ENCODE data around the gene TPCN2. TPM values are rescaled to one million over a fixed set of nuclear protein-coding genes. Genes with fewer than 3 reads are reported as not detected.
A peak's percentile ranks its signal among the peaks of the same experiment; 100 is the strongest.

The TPCN2 gene
- total RNA-seq, 1 donor from 2014 or later = 9.5 TPM

- peaks cover 16% of the 10 kb centered on the region for H3K4me1 Mint-ChIP-seq (ENCODE audit: low read depth, unreplicated experiment)
- Histone ChIP-seq H3K4me3 (ENCODE audit: insufficient read depth, low read depth, low read length) (no peak overlapping the region), H3K27ac (ENCODE audit: low read depth, low read length) (no peak overlapping the region), H2AFZ (ENCODE audit: low read depth, low read length) (no peak overlapping the region), H3K4me2 (ENCODE audit: low read length) (no peak overlapping the region), H4K20me1 (ENCODE audit: insufficient read depth, low read length) (no peaks in the 10 kb centered on the region), H3K9me3 (ENCODE audit: insufficient read depth, low read depth, low read length) (no peaks in the 10 kb centered on the region), H3K9ac (ENCODE audit: low read length) (no peak overlapping the region), H3K79me2 (ENCODE audit: insufficient read depth, low read length) (no peaks in the 10 kb centered on the region), H3K27me3 (ENCODE audit: insufficient read depth, low read length) (no peaks in the 10 kb centered on the region), H3K4me1 (ENCODE audit: insufficient read depth, low read length) (peaks cover 23% of the 10 kb centered on the region), H3K36me3 (ENCODE audit: insufficient read depth, low read length) (no peaks in the 10 kb centered on the region)
- H3K27ac Mint-ChIP-seq (ENCODE audit: unreplicated experiment) = no peak overlapping the region
- TF ChIP-seq EZH2 (IDR thresholded peaks at IDR 0.05; ENCODE audit: insufficient read depth, low read length) (no peak), CTCF (IDR thresholded peaks at IDR 0.05; ENCODE audit: insufficient read depth, low read depth, low read length) (no peak)
- H3K36me3 Mint-ChIP-seq (ENCODE audit: low read depth, unreplicated experiment) = no peaks in the 10 kb centered on the region
- no peaks in the 10 kb centered on the region for H3K9me3 Mint-ChIP-seq (ENCODE audit: unreplicated experiment)
- peaks cover 10% of the 10 kb centered on the region for H3K27me3 Mint-ChIP-seq (ENCODE audit: low read depth, unreplicated experiment)
- FAIRE-seq (no peak), DNase-seq (ENCODE audit: low read depth) (no peak)
- no peak overlapping the region for H3K4me3 Mint-ChIP-seq (ENCODE audit: unreplicated experiment)
Observed at GRCh38 chr11:69037544-69037943, 11.2 kb upstream of the TPCN2 start.

GRCh38 chr11:69039501-69039900 is 9.2 kb upstream of the TPCN2 start:
- no peak overlapping the region for H3K27ac ChIP-seq (ENCODE audit: low read depth, low read length)
- DNase-seq (ENCODE audit: low read depth) (peak; percentile 59), FAIRE-seq (peak; percentile 62)
- H3K27me3 ChIP-seq (ENCODE audit: insufficient read depth, low read length) = no peaks in the 10 kb centered on the region
- peak overlapping the region; percentile 9 for H3K4me3 Mint-ChIP-seq (ENCODE audit: unreplicated experiment)
- H3K4me1 ChIP-seq (ENCODE audit: insufficient read depth, low read length) = peaks cover 28% of the 10 kb centered on the region
- no peaks in the 10 kb centered on the region for H4K20me1 ChIP-seq (ENCODE audit: insufficient read depth, low read length)
- no peak overlapping the region for H2AFZ ChIP-seq (ENCODE audit: low read depth, low read length)
- H3K27ac Mint-ChIP-seq (ENCODE audit: unreplicated experiment) = no peak overlapping the region
- H3K9me3 Mint-ChIP-seq (ENCODE audit: unreplicated experiment) = no peaks in the 10 kb centered on the region
- no peak for TF ChIP-seq CTCF (IDR thresholded peaks at IDR 0.05; ENCODE audit: insufficient read depth, low read depth, low read length)
- TF ChIP-seq EZH2 (IDR thresholded peaks at IDR 0.05; ENCODE audit: insufficient read depth, low read length) = no peak
- no peaks in the 10 kb centered on the region for H3K9me3 ChIP-seq (ENCODE audit: insufficient read depth, low read depth, low read length)
- peaks cover 20% of the 10 kb centered on the region for H3K4me1 Mint-ChIP-seq (ENCODE audit: low read depth, unreplicated experiment)
- H3K9ac ChIP-seq (ENCODE audit: low read length) = no peak overlapping the region
- peaks cover 1% of the 10 kb centered on the region for H3K27me3 Mint-ChIP-seq (ENCODE audit: low read depth, unreplicated experiment)
- no peak overlapping the region for H3K4me2 ChIP-seq (ENCODE audit: low read length)
- no peaks in the 10 kb centered on the region for H3K36me3 ChIP-seq (ENCODE audit: insufficient read depth, low read length)
- H3K36me3 Mint-ChIP-seq (ENCODE audit: low read depth, unreplicated experiment) = no peaks in the 10 kb centered on the region
- no peak overlapping the region for H3K4me3 ChIP-seq (ENCODE audit: insufficient read depth, low read depth, low read length)
- no peaks in the 10 kb centered on the region for H3K79me2 ChIP-seq (ENCODE audit: insufficient read depth, low read length)

GRCh38 chr11:69040051-69040450 is 8.7 kb upstream of the TPCN2 start:
- no peak overlapping the region for H2AFZ ChIP-seq (ENCODE audit: low read depth, low read length)
- Mint-ChIP-seq H3K27me3 (ENCODE audit: low read depth, unreplicated experiment) (no peaks in the 10 kb centered on the region), H3K4me1 (ENCODE audit: low read depth, unreplicated experiment) (peaks cover 24% of the 10 kb centered on the region), H3K27ac (ENCODE audit: unreplicated experiment) (no peak overlapping the region), H3K36me3 (ENCODE audit: low read depth, unreplicated experiment) (no peaks in the 10 kb centered on the region), H3K9me3 (ENCODE audit: unreplicated experiment) (no peaks in the 10 kb centered on the region), H3K4me3 (ENCODE audit: unreplicated experiment) (no peak overlapping the region)
- no peaks in the 10 kb centered on the region for H3K79me2 ChIP-seq (ENCODE audit: insufficient read depth, low read length)
- H3K36me3 ChIP-seq (ENCODE audit: insufficient read depth, low read length) = no peaks in the 10 kb centered on the region
- no peaks in the 10 kb centered on the region for H3K9me3 ChIP-seq (ENCODE audit: insufficient read depth, low read depth, low read length)
- no peak overlapping the region for H3K4me3 ChIP-seq (ENCODE audit: insufficient read depth, low read depth, low read length)
- H3K27ac ChIP-seq (ENCODE audit: low read depth, low read length) = peak overlapping the region; percentile 65
- peaks cover 33% of the 10 kb centered on the region for H3K4me1 ChIP-seq (ENCODE audit: insufficient read depth, low read length)
- FAIRE-seq = no peak
- peak overlapping the region; percentile 62 for H3K4me2 ChIP-seq (ENCODE audit: low read length)
- no peaks in the 10 kb centered on the region for H4K20me1 ChIP-seq (ENCODE audit: insufficient read depth, low read length)
- no peaks in the 10 kb centered on the region for H3K27me3 ChIP-seq (ENCODE audit: insufficient read depth, low read length)
- TF ChIP-seq EZH2 (IDR thresholded peaks at IDR 0.05; ENCODE audit: insufficient read depth, low read length) = no peak
- TF ChIP-seq CTCF (IDR thresholded peaks at IDR 0.05; ENCODE audit: insufficient read depth, low read depth, low read length) = no peak
- DNase-seq (ENCODE audit: low read depth) = no peak
- H3K9ac ChIP-seq (ENCODE audit: low read length) = peak overlapping the region; percentile 40
